ENCODE measurements around the gene HASPIN.

- TF ChIP-seq, protein P1, sequence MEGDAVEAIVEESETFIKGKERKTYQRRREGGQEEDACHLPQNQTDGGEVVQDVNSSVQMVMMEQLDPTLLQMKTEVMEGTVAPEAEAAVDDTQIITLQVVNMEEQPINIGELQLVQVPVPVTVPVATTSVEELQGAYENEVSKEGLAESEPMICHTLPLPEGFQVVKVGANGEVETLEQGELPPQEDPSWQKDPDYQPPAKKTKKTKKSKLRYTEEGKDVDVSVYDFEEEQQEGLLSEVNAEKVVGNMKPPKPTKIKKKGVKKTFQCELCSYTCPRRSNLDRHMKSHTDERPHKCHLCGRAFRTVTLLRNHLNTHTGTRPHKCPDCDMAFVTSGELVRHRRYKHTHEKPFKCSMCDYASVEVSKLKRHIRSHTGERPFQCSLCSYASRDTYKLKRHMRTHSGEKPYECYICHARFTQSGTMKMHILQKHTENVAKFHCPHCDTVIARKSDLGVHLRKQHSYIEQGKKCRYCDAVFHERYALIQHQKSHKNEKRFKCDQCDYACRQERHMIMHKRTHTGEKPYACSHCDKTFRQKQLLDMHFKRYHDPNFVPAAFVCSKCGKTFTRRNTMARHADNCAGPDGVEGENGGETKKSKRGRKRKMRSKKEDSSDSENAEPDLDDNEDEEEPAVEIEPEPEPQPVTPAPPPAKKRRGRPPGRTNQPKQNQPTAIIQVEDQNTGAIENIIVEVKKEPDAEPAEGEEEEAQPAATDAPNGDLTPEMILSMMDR (IDR thresholded peaks at IDR 0.05), result no peak
- no peak for TF ChIP-seq EZH2 (IDR thresholded peaks at IDR 0.05)
Observed at GRCh38 chr17:3735515-3735914, 11.8 kb downstream of the HASPIN start.

Measured in neural progenitor cell (in vitro differentiated cells).